ENCODE data around the gene TCEA3. TPM values are rescaled to one million over a fixed set of nuclear protein-coding genes. Genes with fewer than 3 reads are reported as not detected.

TCEA3 gene
- total RNA-seq, 4 donors from 2014 or later, result 26.8 to 50.4 (median 48.0) TPM

GRCh38 chr1:23401313-23401712 lies 23.2 kb downstream of the TCEA3 start:
- Histone ChIP-seq H3K27ac (peak overlapping the region in 2 of 3 donors; percentile 21 to 35), H3K36me3 (no peaks in the 10 kb centered on the region), H3K4me3 (replicated peaks in 1 of 3) (no peak overlapping the region), H3K4me1 (peaks cover 5 to 28% of the 10 kb centered on the region in 2 donors), H3K9me3 (no peaks in the 10 kb centered on the region), H3K27me3 (no peaks in the 10 kb centered on the region)
- intact Hi-C loops (cut with DNase I), result loop anchor here (10.0 kb wide), 1 partner anchor 57 kb away; the partner anchor contains the start of gene HNRNPR
- 83 to 86% methylated on average over 6 of the region's 6 CpGs for WGBS, 2 donors
- no peak for DNase-seq
- TF ChIP-seq CTCF (IDR thresholded peaks at IDR 0.05), result no peak
- TF ChIP-seq POLR2A (IDR thresholded peaks at IDR 0.05), result no peak

GRCh38 chr1:23400324-23401114 lies 24.0 kb downstream of the TCEA3 start:
- Histone ChIP-seq H3K27me3 (no peaks in the 10 kb centered on the region), H3K36me3 (no peaks in the 10 kb centered on the region), H3K9me3 (no peaks in the 10 kb centered on the region), H3K27ac (peak overlapping the region in 2 of 3 donors; percentile 21 to 35), H3K4me1 (peaks cover 5 to 30% of the 10 kb centered on the region in 2 donors), H3K4me3 (replicated peaks in 1 of 3) (no peak overlapping the region)
- 82 to 93% methylated on average over 5 of the region's 5 CpGs for WGBS, 2 donors
- no peak for TF ChIP-seq POLR2A (IDR thresholded peaks at IDR 0.05)
- TF ChIP-seq CTCF (IDR thresholded peaks at IDR 0.05), result no peak
- intact Hi-C loops (cut with DNase I), result loop anchor here (10.0 kb wide), 1 partner anchor 56 kb away; the partner anchor contains the start of gene HNRNPR
- DNase-seq, result no peak

- Histone ChIP-seq H3K4me1 (peaks cover 5 to 37% of the 10 kb centered on the region in 2 donors), H3K36me3 (no peaks in the 10 kb centered on the region), H3K9me3 (no peaks in the 10 kb centered on the region), H3K4me3 (replicated peaks in 1 of 3) (no peak overlapping the region), H3K27me3 (no peaks in the 10 kb centered on the region), H3K27ac (no peak overlapping the region)
- intact Hi-C loops (cut with DNase I), result no loop called here
- WGBS, 2 donors, result 95 to 98% methylated on average over 1 of the region's 1 CpG
- no peak for DNase-seq
- TF ChIP-seq CTCF (IDR thresholded peaks at IDR 0.05) (no peak), POLR2A (IDR thresholded peaks at IDR 0.05) (no peak)
These were observed 25.3 kb downstream of the TCEA3 start for GRCh38 chr1:23399229-23399628.

- Histone ChIP-seq H3K4me3 (replicated peaks in 1 of 3) (no peak overlapping the region), H3K27ac (no peak overlapping the region), H3K9me3 (no peaks in the 10 kb centered on the region), H3K36me3 (no peaks in the 10 kb centered on the region), H3K4me1 (peaks cover 0 to 31% of the 10 kb centered on the region in 2 donors), H3K27me3 (no peaks in the 10 kb centered on the region)
- intact Hi-C loops (cut with DNase I), result no loop called here
- TF ChIP-seq CTCF (IDR thresholded peaks at IDR 0.05), result no peak
- no peak for DNase-seq
- WGBS, 2 donors, result 96 to 98% methylated on average over 7 of the region's 7 CpGs
These were observed 26.6 kb downstream of the TCEA3 start for GRCh38 chr1:23397908-23398307.

- peaks cover 0 to 29% of the 10 kb centered on the region in 2 donors for H3K4me1 ChIP-seq
- TF ChIP-seq CTCF (IDR thresholded peaks at IDR 0.05) (no peak), POLR2A (IDR thresholded peaks at IDR 0.05) (no peak)
- WGBS, 2 donors, result 93 to 100% methylated on average over 2 of the region's 2 CpGs
- no peaks in the 10 kb centered on the region for H3K27me3 ChIP-seq
- H3K36me3 ChIP-seq, result no peaks in the 10 kb centered on the region
- no peak overlapping the region for H3K4me3 ChIP-seq (replicated peaks in 1 of 3)
- intact Hi-C loops (cut with DNase I), result no loop called here
- peak overlapping the region in 1 of 3 donors; percentile 81 for H3K27ac ChIP-seq
- H3K9me3 ChIP-seq, result no peaks in the 10 kb centered on the region
- no peak for DNase-seq
These were observed 28.2 kb downstream of the TCEA3 start for GRCh38 chr1:23396380-23396779.
